ENCODE data around the gene TNFSF9.
A peak's percentile ranks its signal among the peaks of the same experiment; 100 is the strongest.

- TF ChIP-seq CTCF (IDR thresholded peaks at IDR 0.05) (peak; percentile 88 to 97 (median 95)), POLR2A (IDR thresholded peaks at IDR 0.05) (no peak)
Observed at GRCh38 chr19:6516659-6517291, 14.1 kb upstream of the TNFSF9 start.

Measured in heart left ventricle (tissue), 13 donors.